Colonic mucosa (tissue), 4 donors: ENCODE data around the gene APBB1IP. TPM values are rescaled to one million over a fixed set of nuclear protein-coding genes. Genes with fewer than 3 reads are reported as not detected.

Experiments used
- DNase-seq: peaks from one replicate; pipeline ENCODE4 v3.0.0-alpha.2; 2020
- H3K27ac ChIP-seq: fragments of 200-600 bp; one replicate; pipeline ENCODE4 v1.8.0; 2021
- H3K27me3 ChIP-seq: fragments of 200-600 bp; one replicate; pipeline ENCODE4 v1.8.0; 2021
- H3K36me3 ChIP-seq: fragments of 200-600 bp; one replicate; pipeline ENCODE4 v1.8.0; 2021
- H3K4me1 ChIP-seq: fragments of 200-600 bp; one replicate; pipeline ENCODE4 v1.8.0; 2021; ENCODE audit warnings: mild to moderate bottlenecking
- H3K4me3 ChIP-seq: fragments of 200-600 bp; one replicate; pipeline ENCODE4 v1.8.0; 2021
- H3K9ac ChIP-seq, 2 donors: one replicate each; pipeline ENCODE4 v1.7.0; 2013; ENCODE audit warnings: control low read depth in 2 of 2, low read depth in 2 of 2, low read length in 2 of 2
- H3K9me3 ChIP-seq: fragments of 200-600 bp; one replicate; pipeline ENCODE4 v1.8.0; 2021
- CTCF ChIP-seq: fragments of 200-600 bp; IDR thresholded peaks from one replicate; pipeline ENCODE4 v1.8.0; 2022; ENCODE audit warnings: antibody characterized with exemption, mild to moderate bottlenecking
- intact Hi-C: fragments of 100-400 bp; cut with DNase I; formaldehyde crosslinking; loops from one replicate; pipeline ENCODE4 v1.14.1; 2022
- total RNA-seq, 2 donors: library from RNA; stranded (reverse); fragmentation: NEBNext Ultra II Directional in 1 of 2; extraction: Animal tissue kit (Norgen Biotek cat#: 25700) in 1 of 2; gene quantifications; one replicate each; pipeline ENCODE4 v1.2.1, GENCODE V29; 2021
- donor health status: healthy.
- donor health status: DM: no; HTN: no; CAD: no.
- donor health status: DM: no; HTN: no; CAD: no.

The APBB1IP gene
- total RNA-seq, 2 donors from 2014 or later, result 2.1 to 2.8 TPM

- intact Hi-C loops, result no loop called here
- DNase-seq, result no peak
- TF ChIP-seq CTCF, result no peak
These were observed 13.8 kb downstream of the APBB1IP start for GRCh38 chr10:26451903-26452302.

GRCh38 chr10:26453850-26454249, 15.7 kb downstream of the APBB1IP start:
- no peak overlapping the region for H3K4me3 ChIP-seq
- no peaks in the 10 kb centered on the region for H3K36me3 ChIP-seq
- H3K9me3 ChIP-seq, result no peaks in the 10 kb centered on the region
- no peaks in the 10 kb centered on the region for H3K27me3 ChIP-seq
- no peak for TF ChIP-seq CTCF
- no peak overlapping the region for H3K27ac ChIP-seq
- H3K9ac ChIP-seq, result no peak overlapping the region
- no peak for DNase-seq
- intact Hi-C loops, result no loop called here
- no peaks in the 10 kb centered on the region for H3K4me1 ChIP-seq

More at GRCh38 chr10:26451903-26452302, 13.8 kb downstream of the APBB1IP start:
- no peaks in the 10 kb centered on the region for H3K36me3 ChIP-seq
- no peaks in the 10 kb centered on the region for H3K9me3 ChIP-seq
- H3K27ac ChIP-seq, result no peak overlapping the region
- no peaks in the 10 kb centered on the region for H3K27me3 ChIP-seq
- H3K4me3 ChIP-seq, result no peak overlapping the region
- no peak overlapping the region for H3K9ac ChIP-seq
- no peaks in the 10 kb centered on the region for H3K4me1 ChIP-seq

GRCh38 chr10:26454891-26455290, 16.8 kb downstream of the APBB1IP start:
- Histone ChIP-seq H3K4me1 (no peaks in the 10 kb centered on the region), H3K9me3 (no peaks in the 10 kb centered on the region), H3K4me3 (no peak overlapping the region), H3K36me3 (no peaks in the 10 kb centered on the region), H3K9ac (no peak overlapping the region), H3K27me3 (no peaks in the 10 kb centered on the region), H3K27ac (no peak overlapping the region)
- intact Hi-C loops, result no loop called here
- DNase-seq, result no peak
- TF ChIP-seq CTCF, result no peak

- Histone ChIP-seq H3K4me3 (no peak overlapping the region), H3K4me1 (no peaks in the 10 kb centered on the region), H3K9me3 (no peaks in the 10 kb centered on the region), H3K27me3 (no peaks in the 10 kb centered on the region), H3K36me3 (no peaks in the 10 kb centered on the region), H3K27ac (no peak overlapping the region), H3K9ac (no peak overlapping the region)
- DNase-seq, result no peak
- TF ChIP-seq CTCF, result no peak
- intact Hi-C loops, result no loop called here
These were observed 17.6 kb downstream of the APBB1IP start for GRCh38 chr10:26455567-26456315.

GRCh38 chr10:26457088-26457487, 18.9 kb downstream of the APBB1IP start:
- Histone ChIP-seq H3K4me1 (no peaks in the 10 kb centered on the region), H3K9me3 (no peaks in the 10 kb centered on the region), H3K27ac (no peak overlapping the region), H3K27me3 (no peaks in the 10 kb centered on the region), H3K9ac (no peak overlapping the region), H3K4me3 (no peak overlapping the region), H3K36me3 (no peaks in the 10 kb centered on the region)
- DNase-seq, result no peak
- intact Hi-C loops, result no loop called here
- TF ChIP-seq CTCF, result no peak
